BE2C (cell line): ENCODE measurements around the gene BAZ2B.

Experiments
- DNase-seq: peaks from one replicate; pipeline ENCODE4 v3.0.0-alpha.2; 2020
- H3K27me3 ChIP-seq: fragments of 250-450 bp; sonication (Bioruptor Pico); 2 replicates; pipeline ENCODE4 v1.5.1; 2020; ENCODE audit warnings: mild to moderate bottlenecking
- H3K36me3 ChIP-seq: fragments of 250-450 bp; sonication (Bioruptor Pico); 2 replicates; pipeline ENCODE4 v1.5.1; 2020; ENCODE audit warnings: mild to moderate bottlenecking
- H3K4me1 ChIP-seq: fragments of 250-450 bp; sonication (Bioruptor Pico); 2 replicates; pipeline ENCODE4 v1.5.1; 2020
- H3K4me3 ChIP-seq: 2 replicates; pipeline ENCODE4 v1.5.1; 2011; ENCODE audit warnings: low read depth, low read length
- H3K9me3 ChIP-seq: fragments of 250-450 bp; sonication (Bioruptor Pico); 2 replicates; pipeline ENCODE4 v1.5.1; 2020
- CTCF ChIP-seq: IDR thresholded peaks from 2 replicates; pipeline ENCODE4 v1.5.1; 2012; ENCODE audit warnings: mild to moderate bottlenecking, low read depth, low read length

Gene BAZ2B

GRCh38 chr2:159648643-159649042, 32.3 kb upstream of the BAZ2B start:
- Histone ChIP-seq H3K4me1 (no peaks in the 10 kb centered on the region), H3K27me3 (no peaks in the 10 kb centered on the region), H3K9me3 (no peaks in the 10 kb centered on the region), H3K4me3 (no peak overlapping the region), H3K36me3 (no peaks in the 10 kb centered on the region)
- TF ChIP-seq CTCF = no peak
- no peak for DNase-seq

- no peak for TF ChIP-seq CTCF
- H3K27me3 ChIP-seq = no peaks in the 10 kb centered on the region
- no peaks in the 10 kb centered on the region for H3K4me1 ChIP-seq
- H3K9me3 ChIP-seq = no peaks in the 10 kb centered on the region
- no peaks in the 10 kb centered on the region for H3K36me3 ChIP-seq
- DNase-seq = no peak
- no peak overlapping the region for H3K4me3 ChIP-seq
These were observed 31.3 kb upstream of the BAZ2B start for GRCh38 chr2:159647667-159648066.

GRCh38 chr2:159640176-159640575, 23.8 kb upstream of the BAZ2B start:
- H3K4me1 ChIP-seq = no peaks in the 10 kb centered on the region
- DNase-seq = no peak
- no peak for TF ChIP-seq CTCF
- H3K27me3 ChIP-seq = no peaks in the 10 kb centered on the region
- no peaks in the 10 kb centered on the region for H3K9me3 ChIP-seq
- H3K4me3 ChIP-seq = no peak overlapping the region
- H3K36me3 ChIP-seq = no peaks in the 10 kb centered on the region

GRCh38 chr2:159639712-159640111, 23.4 kb upstream of the BAZ2B start:
- Histone ChIP-seq H3K4me3 (no peak overlapping the region), H3K27me3 (no peaks in the 10 kb centered on the region), H3K4me1 (no peaks in the 10 kb centered on the region), H3K36me3 (no peaks in the 10 kb centered on the region), H3K9me3 (no peaks in the 10 kb centered on the region)
- no peak for TF ChIP-seq CTCF
- DNase-seq = no peak

GRCh38 chr2:159639071-159639470, 22.7 kb upstream of the BAZ2B start:
- Histone ChIP-seq H3K36me3 (no peaks in the 10 kb centered on the region), H3K9me3 (no peaks in the 10 kb centered on the region), H3K4me1 (no peaks in the 10 kb centered on the region), H3K27me3 (no peaks in the 10 kb centered on the region), H3K4me3 (no peak overlapping the region)
- DNase-seq = no peak
- no peak for TF ChIP-seq CTCF

GRCh38 chr2:159637988-159638501, 21.7 kb upstream of the BAZ2B start:
- DNase-seq = no peak
- H3K9me3 ChIP-seq = no peaks in the 10 kb centered on the region
- no peak for TF ChIP-seq CTCF
- H3K36me3 ChIP-seq = no peaks in the 10 kb centered on the region
- H3K4me1 ChIP-seq = no peaks in the 10 kb centered on the region
- H3K27me3 ChIP-seq = no peaks in the 10 kb centered on the region
- no peak overlapping the region for H3K4me3 ChIP-seq
